Stomach (tissue), 4 donors: Measurements from ENCODE around the gene SEC22B.
"Not testable (repeated sequence)": the region's sequence is repeated elsewhere in the genome, so short reads cannot be mapped to it uniquely, and the experiment has no call there.

Experiments
- POLR2AphosphoS5 ChIP-seq, 3 donors: sonication (generic); formaldehyde crosslinking; IDR thresholded peaks; one replicate each; pipeline ENCODE4 v1.6.1; 2016; ENCODE audit warnings: antibody characterized with exemption in 3 of 3
- TF ChIP-seq, protein P1 (sequence below), 7 experiments: fragments of 450-650 bp in 4 of 7; fragments of 200-600 bp in 3 of 7; sonication (generic) in 3 of 7; IDR thresholded peaks; one replicate each; pipeline ENCODE4 v1.5.1; 2016 to 2019; ENCODE audit warnings: antibody characterized with exemption in 7 of 7, control low read depth in 2 of 7, mild to moderate bottlenecking in 1 of 7

- TF ChIP-seq, protein P1, sequence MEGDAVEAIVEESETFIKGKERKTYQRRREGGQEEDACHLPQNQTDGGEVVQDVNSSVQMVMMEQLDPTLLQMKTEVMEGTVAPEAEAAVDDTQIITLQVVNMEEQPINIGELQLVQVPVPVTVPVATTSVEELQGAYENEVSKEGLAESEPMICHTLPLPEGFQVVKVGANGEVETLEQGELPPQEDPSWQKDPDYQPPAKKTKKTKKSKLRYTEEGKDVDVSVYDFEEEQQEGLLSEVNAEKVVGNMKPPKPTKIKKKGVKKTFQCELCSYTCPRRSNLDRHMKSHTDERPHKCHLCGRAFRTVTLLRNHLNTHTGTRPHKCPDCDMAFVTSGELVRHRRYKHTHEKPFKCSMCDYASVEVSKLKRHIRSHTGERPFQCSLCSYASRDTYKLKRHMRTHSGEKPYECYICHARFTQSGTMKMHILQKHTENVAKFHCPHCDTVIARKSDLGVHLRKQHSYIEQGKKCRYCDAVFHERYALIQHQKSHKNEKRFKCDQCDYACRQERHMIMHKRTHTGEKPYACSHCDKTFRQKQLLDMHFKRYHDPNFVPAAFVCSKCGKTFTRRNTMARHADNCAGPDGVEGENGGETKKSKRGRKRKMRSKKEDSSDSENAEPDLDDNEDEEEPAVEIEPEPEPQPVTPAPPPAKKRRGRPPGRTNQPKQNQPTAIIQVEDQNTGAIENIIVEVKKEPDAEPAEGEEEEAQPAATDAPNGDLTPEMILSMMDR (IDR thresholded peaks at IDR 0.05) = not testable (repeated sequence)
- TF ChIP-seq POLR2AphosphoS5 (IDR thresholded peaks at IDR 0.05) = not testable (repeated sequence)
Observed at GRCh38 chr1:120150138-120150822, 26.0 kb downstream of the SEC22B start.
